HepG2 (cell line): ENCODE data around the gene ZBTB46. TPM values are rescaled to one million over a fixed set of nuclear protein-coding genes. Genes with fewer than 3 reads are reported as not detected.

Experiments used
- ATAC-seq: fragments of 200-7000 bp; cut with Tn5 transposase; 3 replicates; pipeline ENCODE4 v1.9.1; 2020; ENCODE audit warnings: mild to moderate bottlenecking, moderate library complexity
- BruUV-seq: library from RNA; stranded (reverse); fragments of 400-500 nt; replicated peaks from 2 replicates; lab custom pipeline; 2021; lab: Mats Ljungman, UMichigan
- CTCF ChIA-PET: fragments of 300-600 bp; formaldehyde crosslinking; extraction: SDS; loops from one replicate; lab custom pipeline; 2021; ENCODE audit warnings: low total read pairs, inconsistent platforms, low intra/inter-chr PET ratio; lab: Yijun Ruan, JAX
- POLR2A ChIA-PET: fragments of 350-600 bp; sonication (Branson Sonifier 250); formaldehyde crosslinking; loops from one replicate; lab custom pipeline; 2020; ENCODE audit warnings: antibody characterized with exemption, inconsistent platforms; lab: Yijun Ruan, JAX
- DNase-seq: peaks from one replicate; pipeline ENCODE4 v3.0.0-alpha.2; 2015; ENCODE audit warnings: low spot score
- FAIRE-seq: peaks from 3 replicates; lab custom pipeline; 2011; peaks lifted over from hg19 to GRCh38; lab: Jason Lieb, UNC
- H2AFZ ChIP-seq: one replicate; pipeline ENCODE4 v1.6.1; 2011; ENCODE audit warnings: low read length, inconsistent platforms
- H3K27ac ChIP-seq: fragments of 300-600 bp; 3 replicates; pipeline ENCODE4 v1.8.0; 2011; ENCODE audit warnings: mixed run types, mild to moderate bottlenecking, mixed read lengths, low read length, inconsistent platforms; ENCODE audit not compliant: insufficient read depth; ENCODE audit errors: extremely low read length
- H3K27me3 ChIP-seq, 2 experiments: fragments of 200-600 bp in 1 of 2; 2 replicates in 1 of 2; 3 replicates in 1 of 2; pipeline versions ENCODE4 v1.6.0 to v1.8.0; 2011; ENCODE audit warnings: low read length in 2 of 2, mild to moderate bottlenecking in 2 of 2, moderate library complexity in 2 of 2, inconsistent platforms in 1 of 2; ENCODE audit not compliant: insufficient read depth in 2 of 2, control insufficient read depth in 1 of 2
- H3K36me3 ChIP-seq, 2 experiments: fragments of 200-600 bp in 1 of 2; replicated peaks in 1 of 2; 2 replicates in 1 of 2; 3 replicates in 1 of 2; pipeline versions ENCODE4 v1.5.1 to v1.8.0; 2011; ENCODE audit warnings: low read length in 2 of 2, inconsistent platforms in 1 of 2; ENCODE audit not compliant: insufficient read depth in 2 of 2, control insufficient read depth in 1 of 2
- H3K4me1 ChIP-seq: 2 replicates; pipeline ENCODE4 v1.5.1; 2012; ENCODE audit warnings: low read length, inconsistent platforms; ENCODE audit not compliant: insufficient read depth
- H3K4me2 ChIP-seq: 2 replicates; pipeline ENCODE4 v1.6.0; 2011; ENCODE audit warnings: low read depth, low read length, inconsistent platforms
- H3K4me3 ChIP-seq, 3 experiments: fragments of 200-600 bp in 1 of 3; sonication (generic), shearing (Covaris generic) in 1 of 3; replicated peaks in 1 of 3; 2 replicates each; pipeline ENCODE4 v1.5.1; 2011 to 2016; ENCODE audit warnings: low read length in 3 of 3, inconsistent platforms in 2 of 3, low read depth in 2 of 3, mild to moderate bottlenecking in 2 of 3, control low read depth in 1 of 3, mixed read lengths in 1 of 3; ENCODE audit not compliant: insufficient read depth in 1 of 3
- H3K79me2 ChIP-seq: one replicate; pipeline ENCODE4 v1.6.1; 2011; ENCODE audit warnings: low read length, inconsistent platforms; ENCODE audit not compliant: insufficient read depth
- H3K9ac ChIP-seq: 2 replicates; pipeline ENCODE4 v1.6.0; 2011; ENCODE audit warnings: mild to moderate bottlenecking, low read depth, low read length, inconsistent platforms; ENCODE audit not compliant: insufficient read depth
- H3K9me3 ChIP-seq: 2 replicates; pipeline ENCODE4 v1.5.1; 2012; ENCODE audit warnings: mild to moderate bottlenecking, low read length
- H4K20me1 ChIP-seq: 2 replicates; pipeline ENCODE4 v1.6.0; 2011; ENCODE audit warnings: inconsistent platforms, mild to moderate bottlenecking, low read length, moderate library complexity; ENCODE audit not compliant: insufficient read depth
- HOXD1 ChIP-seq: sonication (generic); formaldehyde crosslinking; IDR thresholded peaks from 2 replicates; pipeline ENCODE4 v1.5.0; 2020; ENCODE audit warnings: missing genetic modification reagents
- MBNL3 ChIP-seq: fragments of 250-450 bp; sonication (Bioruptor Pico); conservative IDR thresholded peaks from 2 replicates; pipeline ENCODE4 v1.8.0; 2022; ENCODE audit warnings: mild to moderate bottlenecking, inconsistent platforms
- MTA3 ChIP-seq: sonication (generic); formaldehyde crosslinking; IDR thresholded peaks from 2 replicates; pipeline ENCODE4 v1.4.0; 2020; ENCODE audit warnings: missing genetic modification reagents
- NFE2L2 ChIP-seq: fragments of 150-350 bp; IDR thresholded peaks from 2 replicates; pipeline ENCODE4 v1.6.1; 2014; ENCODE audit warnings: low read length
- SAFB2 ChIP-seq: sonication (generic); formaldehyde crosslinking; IDR thresholded peaks from 2 replicates; pipeline ENCODE4 v1.5.1; 2020; ENCODE audit warnings: missing genetic modification reagents, low read depth, mild to moderate bottlenecking, borderline replicate concordance
- SIX4 ChIP-seq: sonication (generic); formaldehyde crosslinking; IDR thresholded peaks from 2 replicates; pipeline ENCODE4 v1.4.0; 2020; ENCODE audit warnings: missing genetic modification reagents
- SNAPC4 ChIP-seq: sonication (generic); formaldehyde crosslinking; IDR thresholded peaks from 2 replicates; pipeline ENCODE4 v1.4.0; 2020; ENCODE audit warnings: mild to moderate bottlenecking, missing genetic modification reagents
- ZNF329 ChIP-seq: sonication (generic); formaldehyde crosslinking; IDR thresholded peaks from 2 replicates; pipeline ENCODE4 v1.9.0; 2021; ENCODE audit warnings: low read depth, mild to moderate bottlenecking, missing genetic modification reagents
- ZNF574 ChIP-seq: sonication (generic); formaldehyde crosslinking; IDR thresholded peaks from 2 replicates; pipeline ENCODE4 v1.4.0; 2020; ENCODE audit warnings: missing genetic modification reagents
- ZNF883 ChIP-seq: sonication (generic); formaldehyde crosslinking; IDR thresholded peaks from 2 replicates; pipeline ENCODE4 v1.5.1; 2020; ENCODE audit warnings: mild to moderate bottlenecking, missing genetic modification reagents; ENCODE audit errors: not compliant biosample characterization
- WGBS: methylation state at CpG from one replicate; pipeline ENCODE4 v1.1.6; 2017; ENCODE audit warnings: low lambda C conversion rate; 5-methylcytosine and 5-hydroxymethylcytosine counted together
- in situ Hi-C: cut with HindIII; loops from 2 replicates; pipeline ENCODE4 v1.10.0; 2017; ENCODE audit warnings: low pct_unique_long_range_greater_than_20kb; ENCODE audit not compliant: extremely low pct_ligation_motif_present
- intact Hi-C: fragments of 100-400 bp; cut with micrococcal nuclease; formaldehyde crosslinking; loops from one replicate; pipeline ENCODE4 v1.10.0; 2022; ENCODE audit not compliant: unreplicated experiment
- polyA plus RNA-seq, 8 experiments: library from polyadenylated mRNA; depleted of rRNA in 3 of 8; stranded (reverse) in 7 of 8; unstranded in 1 of 8; fragments of >200 nt; fragmentation: Illumina TruSeq in 4 of 8; extraction: Trizol in 4 of 8; gene quantifications; 2 replicates each; pipeline versions ENCODE4 v1.2.1 to v1.2.3, GENCODE V29; 2011 to 2016; ENCODE audit warnings: low read depth in 4 of 8, missing spikeins in 1 of 8, mixed read lengths in 1 of 8; ENCODE audit not compliant: insufficient read depth in 1 of 8
- total RNA-seq, 5 experiments: library from RNA; depleted of rRNA; stranded (reverse); fragments of >200 nt; fragmentation: Illumina TruSeq; extraction: Trizol; gene quantifications; 2 replicates each; pipeline ENCODE4 v1.2.3, GENCODE V29; 2016; ENCODE audit warnings: low read depth in 1 of 5
- TF ChIP-seq, protein P1 (sequence below): sonication (generic); formaldehyde crosslinking; IDR thresholded peaks from 2 replicates; pipeline ENCODE4 v1.5.1; 2020; ENCODE audit warnings: missing genetic modification reagents, mild to moderate bottlenecking, borderline replicate concordance
- TF ChIP-seq, protein P2 (sequence below): IDR thresholded peaks from 2 replicates; pipeline ENCODE4 v1.6.1; 2016; ENCODE audit warnings: low read depth, borderline replicate concordance

Gene ZBTB46
- total and polyA plus RNA-seq, 2 of the 13 experiments (the other 11 are each of a cell fraction or from before 2014, with no cell fraction given) = 1.6 to 13.5 TPM

- WGBS = 75% methylated on average over 18 of the region's 18 CpGs
- Histone ChIP-seq H3K27me3 (no peaks in the 10 kb centered on the region; a peak in 1 of 5 replicates), H3K4me2 (peak overlapping the region; percentile 94), H2AFZ (no peak overlapping the region), H3K9me3 (no peaks in the 10 kb centered on the region), H3K79me2 (peaks cover 30% of the 10 kb centered on the region), H3K36me3 (peaks cover 2 to 3% of the 10 kb centered on the region in 2 experiments; a peak in 3 of 5 replicates), H4K20me1 (0 out of 2 replicates have a peak, but pooled peaks cover under 1% of the 10 kb centered on the region), H3K4me1 (peaks cover 51% of the 10 kb centered on the region), H3K4me3 (peak overlapping the region; percentile 78 to 96 (median 78)), H3K27ac (peak overlapping the region; percentile 89), H3K9ac (peak overlapping the region; percentile 94)
- peak; percentile 17 for ATAC-seq
- CTCF ChIA-PET = interaction anchor here (1.5 to 2.1 kb wide), 5 partner anchors 34 to 325 kb away, joined by 4 to 15 read pairs (median 9); partner anchors contain the start of genes ARFRP1, PTK6 and ZGPAT
- POLR2A ChIA-PET = interaction anchor here (1.0 to 4.6 kb wide), 19 partner anchors 8 to 221 kb away, joined by 3 to 71 read pairs (median 14); partner anchors contain the start of genes ARFRP1, DNAJC5, LIME1 and PRPF6
- no peak for FAIRE-seq
- in situ Hi-C loops = no loop called here
- no TSS peak for BruUV-seq
- intact Hi-C loops = loop anchor here (10.0 kb wide), 1 partner anchor 118 kb away; no protein-coding TSS in a partner anchor
- DNase-seq = peak; percentile 87
- TF ChIP-seq HOXD1 (CRISPR knock-in tag) (peak; percentile 44; the same call in 1 of the 2 replicates), SAFB2 (CRISPR knock-in tag) (no peak), ZNF329 (CRISPR knock-in tag) (no peak), NFE2L2 (0 out of 2 replicates have a peak, but pooled peaks have one; percentile 1), MTA3 (CRISPR knock-in tag) (no peak), SNAPC4 (CRISPR knock-in tag) (peak; percentile 36; the same call in 1 of the 2 replicates), MBNL3 (CRISPR knock-in tag) (0 out of 2 replicates have a peak, but pooled peaks have one; percentile 24), ZNF883 (CRISPR knock-in tag) (peak; percentile 60), ZNF574 (CRISPR knock-in tag) (no peak), SIX4 (CRISPR knock-in tag) (no peak)
- TF ChIP-seq, protein P1, sequence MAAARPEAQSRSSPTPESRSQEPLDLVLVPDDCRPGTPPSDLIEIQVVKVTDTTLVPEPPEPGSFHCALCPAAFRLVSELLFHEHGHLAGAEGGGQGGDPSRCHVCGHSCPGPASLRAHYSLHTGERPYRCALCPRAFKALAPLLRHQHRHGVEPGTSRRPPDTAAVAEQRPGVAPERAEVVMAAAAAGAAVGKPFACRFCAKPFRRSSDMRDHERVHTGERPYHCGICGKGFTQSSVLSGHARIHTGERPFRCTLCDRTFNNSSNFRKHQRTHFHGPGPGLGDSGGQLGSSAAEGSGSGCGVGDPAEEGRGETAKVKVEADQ = no peak
- TF ChIP-seq, protein P2, sequence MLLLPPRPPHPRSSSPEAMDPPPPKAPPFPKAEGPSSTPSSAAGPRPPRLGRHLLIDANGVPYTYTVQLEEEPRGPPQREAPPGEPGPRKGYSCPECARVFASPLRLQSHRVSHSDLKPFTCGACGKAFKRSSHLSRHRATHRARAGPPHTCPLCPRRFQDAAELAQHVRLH (CRISPR knock-in tag) = 0 out of 2 replicates have a peak, but pooled peaks have one; percentile 33
These were observed 32.1 kb upstream of the ZBTB46 start for GRCh38 chr20:63863021-63863797.
